Sigmoid colon (tissue), 7 donors: ENCODE data around the gene AP2A1. TPM values are rescaled to one million over a fixed set of nuclear protein-coding genes. Genes with fewer than 3 reads are reported as not detected.

Source experiments
- DNase-seq: peaks from one replicate; pipeline ENCODE4 v3.0.0-alpha.2; 2019
- H3K27ac ChIP-seq, 4 donors: fragments of 200-600 bp; sonication (generic); one replicate each; pipeline ENCODE4 v1.5.1; 2016 to 2019; ENCODE audit warnings: mild to moderate bottlenecking in 1 of 4
- H3K27me3 ChIP-seq, 3 donors: fragments of 200-600 bp; sonication (generic); one replicate each; pipeline ENCODE4 v1.5.1; 2019; ENCODE audit warnings: mild to moderate bottlenecking in 1 of 3
- H3K36me3 ChIP-seq, 4 donors: fragments of 200-600 bp; sonication (generic); one replicate each; pipeline ENCODE4 v1.5.1; 2016 to 2019
- H3K4me1 ChIP-seq, 4 donors: fragments of 200-600 bp; sonication (generic); one replicate each; pipeline ENCODE4 v1.5.1; 2017 to 2019
- H3K4me3 ChIP-seq, 4 donors: fragments of 200-600 bp; sonication (generic); one replicate each; pipeline ENCODE4 v1.5.1; 2017 to 2019; ENCODE audit warnings: mild to moderate bottlenecking in 2 of 4, moderate library complexity in 1 of 4
- H3K9me3 ChIP-seq, 4 donors: fragments of 200-600 bp in 3 of 4; sonication (generic) in 3 of 4; one replicate each; pipeline versions ENCODE4 v1.5.1 to v1.6.1; 2013 to 2019
- CTCF ChIP-seq, 4 experiments: fragments of 450-650 bp in 3 of 4; fragments of 200-600 bp in 1 of 4; IDR thresholded peaks; one replicate each; pipeline ENCODE4 v1.5.1; 2016 to 2019; ENCODE audit warnings: antibody characterized with exemption in 4 of 4, mild to moderate bottlenecking in 3 of 4, moderate library complexity in 2 of 4
- EP300 ChIP-seq, 4 donors: sonication (generic); formaldehyde crosslinking; IDR thresholded peaks; one replicate each; pipeline ENCODE4 v1.6.1; 2017; ENCODE audit warnings: antibody characterized with exemption in 4 of 4
- POLR2A ChIP-seq, 2 donors: fragments of 450-650 bp; IDR thresholded peaks; one replicate each; pipeline ENCODE4 v1.6.1; 2016; ENCODE audit warnings: antibody characterized with exemption in 2 of 2, mild to moderate bottlenecking in 2 of 2, moderate library complexity in 2 of 2
- POLR2AphosphoS5 ChIP-seq, 4 donors: sonication (generic); formaldehyde crosslinking; IDR thresholded peaks; one replicate each; pipeline ENCODE4 v1.6.1; 2017; ENCODE audit warnings: antibody characterized with exemption in 4 of 4
- WGBS, 2 donors: extraction: QIAGEN DNeasy Blood & Tissue Kit; methylation state at CpG; one replicate each; pipeline ENCODE4 v1.1.7; 2013; 5-methylcytosine and 5-hydroxymethylcytosine counted together
- intact Hi-C: fragments of 100-400 bp; cut with DNase I; formaldehyde crosslinking; loops from one replicate; pipeline ENCODE4 v1.15.1; 2023
- polyA plus RNA-seq, 3 donors: library from polyadenylated mRNA; stranded (reverse); fragments of 200-250 nt; gene quantifications; one replicate each; pipeline ENCODE4 v1.2.3, GENCODE V29; 2013
- total RNA-seq, 4 donors: library from RNA; depleted of rRNA; stranded (reverse); fragments of >200 nt; gene quantifications; one replicate each; pipeline ENCODE4 v1.1.0, GENCODE V29; 2016
- donor health status: healthy with polysubstance abuse.
- donor health status: Bipolar disorder and iron deficiency.
- donor health status: healthy.

AP2A1 gene
- total and polyA plus RNA-seq, 7 donors = 33.0 to 81.1 (median 50.7) TPM

GRCh38 chr19:49786376-49786820 is 19.6 kb downstream of the AP2A1 start:
- DNase-seq = no peak
- TF ChIP-seq POLR2A (IDR thresholded peaks at IDR 0.05) (no peak), CTCF (IDR thresholded peaks at IDR 0.05) (no peak), POLR2AphosphoS5 (IDR thresholded peaks at IDR 0.05) (no peak), EP300 (IDR thresholded peaks at IDR 0.05) (no peak)
- Histone ChIP-seq H3K36me3 (peaks cover 11 to 59% (median 15%) of the 10 kb centered on the region in 4 donors), H3K4me3 (no peak overlapping the region), H3K27ac (peak overlapping the region in 1 of 4 donors; percentile 12), H3K27me3 (no peaks in the 10 kb centered on the region), H3K4me1 (peaks cover 0 to 4% (median 0%) of the 10 kb centered on the region in 4 donors), H3K9me3 (no peaks in the 10 kb centered on the region)
- WGBS, 2 donors = 83 to 84% methylated on average over 9 of the region's 9 CpGs
- intact Hi-C loops = no loop called here

GRCh38 chr19:49787746-49788145 is 20.9 kb downstream of the AP2A1 start:
- TF ChIP-seq CTCF (IDR thresholded peaks at IDR 0.05) (no peak), POLR2A (IDR thresholded peaks at IDR 0.05) (no peak), POLR2AphosphoS5 (IDR thresholded peaks at IDR 0.05) (no peak), EP300 (IDR thresholded peaks at IDR 0.05) (no peak)
- peaks cover 7 to 66% (median 19%) of the 10 kb centered on the region in 4 donors for H3K36me3 ChIP-seq
- peaks cover 0 to 4% (median 0%) of the 10 kb centered on the region in 4 donors for H3K4me1 ChIP-seq
- H3K4me3 ChIP-seq = no peak overlapping the region
- intact Hi-C loops = no loop called here
- DNase-seq = no peak
- H3K9me3 ChIP-seq = no peaks in the 10 kb centered on the region
- WGBS, 2 donors = 93 to 96% methylated on average over 5 of the region's 5 CpGs
- no peak overlapping the region for H3K27ac ChIP-seq
- no peaks in the 10 kb centered on the region for H3K27me3 ChIP-seq

- intact Hi-C loops = no loop called here
- H3K36me3 ChIP-seq = peaks cover 4 to 66% (median 19%) of the 10 kb centered on the region in 4 donors
Observed at GRCh38 chr19:49788857-49789256, 22.1 kb downstream of the AP2A1 start.

GRCh38 chr19:49790866-49791265 is 24.1 kb downstream of the AP2A1 start:
- Histone ChIP-seq H3K27me3 (no peaks in the 10 kb centered on the region), H3K9me3 (no peaks in the 10 kb centered on the region), H3K4me1 (peaks cover 0 to 4% (median 0%) of the 10 kb centered on the region in 4 donors), H3K27ac (peak overlapping the region in 1 of 4 donors; percentile 8), H3K4me3 (no peak overlapping the region), H3K36me3 (peaks cover 18 to 67% (median 35%) of the 10 kb centered on the region in 4 donors)
- 81 to 84% methylated on average over 9 of the region's 9 CpGs for WGBS, 2 donors
- intact Hi-C loops = no loop called here
- TF ChIP-seq POLR2AphosphoS5 (IDR thresholded peaks at IDR 0.05) = no peak
- no peak for TF ChIP-seq POLR2A (IDR thresholded peaks at IDR 0.05)
- no peak for TF ChIP-seq CTCF (IDR thresholded peaks at IDR 0.05)
- TF ChIP-seq EP300 (IDR thresholded peaks at IDR 0.05) = no peak
- DNase-seq = peak; percentile 80

More at GRCh38 chr19:49788857-49789256, 22.1 kb downstream of the AP2A1 start:
- TF ChIP-seq POLR2A (IDR thresholded peaks at IDR 0.05) (no peak), EP300 (IDR thresholded peaks at IDR 0.05) (no peak), CTCF (IDR thresholded peaks at IDR 0.05) (no peak)
- 90% methylated on average over 10 of the region's 10 CpGs for WGBS, 2 donors
- H3K9me3 ChIP-seq = no peaks in the 10 kb centered on the region
- H3K27ac ChIP-seq = no peak overlapping the region
- H3K4me1 ChIP-seq = peaks cover 0 to 4% (median 0%) of the 10 kb centered on the region in 4 donors
- H3K4me3 ChIP-seq = no peak overlapping the region
- H3K27me3 ChIP-seq = no peaks in the 10 kb centered on the region
- no peak for DNase-seq
